SK-N-SH (cell line): ENCODE measurements around the gene PPP1R1B. TPM values are rescaled to one million over a fixed set of nuclear protein-coding genes. Genes with fewer than 3 reads are reported as not detected.

Experiments used
- CTCF ChIA-PET: fragments of 300-600, 350-600 bp; formaldehyde crosslinking; extraction: SDS; loops from one replicate; lab custom pipeline; 2021; lab: Yijun Ruan, JAX
- POLR2A ChIA-PET: fragments of 350-600 bp; sonication (Branson Sonifier 250); formaldehyde crosslinking; extraction: SDS; loops from one replicate; lab custom pipeline; 2020; ENCODE audit warnings: antibody characterized with exemption, inconsistent platforms; lab: Yijun Ruan, JAX
- DNase-seq: peaks from one replicate; pipeline ENCODE4 v3.0.0; 2012
- H2AFZ ChIP-seq: fragments of 200-600 bp; sonication (generic); 2 replicates; pipeline ENCODE4 v1.8.1; 2016; ENCODE audit warnings: antibody characterized with exemption, mild to moderate bottlenecking, low read depth
- H3F3A ChIP-seq: fragments of 200-600 bp; sonication (generic); replicated peaks from 2 replicates; pipeline ENCODE3; 2016; ENCODE audit warnings: antibody characterized with exemption, mild to moderate bottlenecking; ENCODE audit not compliant: insufficient read depth
- H3K27ac ChIP-seq, 2 experiments: fragments of 200-500 bp in 1 of 2; fragments of 200-600 bp in 1 of 2; sonication (Bioruptor generic) in 1 of 2; sonication (generic), shearing (Covaris generic) in 1 of 2; 2 replicates each; pipeline versions ENCODE4 v1.5.1 to v1.6.1; 2014 to 2016; ENCODE audit warnings: low read depth in 2 of 2, inconsistent platforms in 1 of 2, low read length in 1 of 2, mild to moderate bottlenecking in 1 of 2, mixed read lengths in 1 of 2
- H3K27me3 ChIP-seq: fragments of 200-600 bp; sonication (generic), shearing (Covaris generic); 2 replicates; pipeline ENCODE4 v1.6.1; 2016; ENCODE audit warnings: mixed run types; ENCODE audit not compliant: insufficient read depth
- H3K36me3 ChIP-seq, 2 experiments: fragments of 200-500 bp in 1 of 2; fragments of 200-600 bp in 1 of 2; sonication (Bioruptor generic) in 1 of 2; sonication (generic) in 1 of 2; replicated peaks in 1 of 2; 2 replicates each; pipeline versions ENCODE3 to v1.5.1; 2014 to 2016; ENCODE audit warnings: low read length in 1 of 2, mild to moderate bottlenecking in 1 of 2; ENCODE audit not compliant: insufficient read depth in 2 of 2, control insufficient read depth in 1 of 2
- H3K4me1 ChIP-seq, 2 experiments: fragments of 200-500 bp in 1 of 2; fragments of 200-600 bp in 1 of 2; sonication (Bioruptor generic) in 1 of 2; sonication (generic), shearing (Covaris generic) in 1 of 2; 2 replicates each; pipeline versions ENCODE4 v1.5.1 to v1.6.1; 2014 to 2016; ENCODE audit warnings: low read depth in 1 of 2, low read length in 1 of 2, mixed run types in 1 of 2; ENCODE audit not compliant: insufficient read depth in 2 of 2, control insufficient read depth in 1 of 2
- H3K4me2 ChIP-seq: fragments of 200-600 bp; sonication (generic), shearing (Covaris generic); 2 replicates; pipeline ENCODE4 v1.6.1; 2017; ENCODE audit warnings: mixed run types
- H3K4me3 ChIP-seq, 2 experiments: fragments of 200-500 bp in 1 of 2; fragments of 200-600 bp in 1 of 2; sonication (Bioruptor generic) in 1 of 2; sonication (generic), shearing (Covaris generic) in 1 of 2; 2 replicates each; pipeline versions ENCODE4 v1.5.1 to v1.8.1; 2014 to 2016; ENCODE audit warnings: low read depth in 2 of 2, inconsistent platforms in 1 of 2, low read length in 1 of 2, mild to moderate bottlenecking in 1 of 2, mixed read lengths in 1 of 2, moderate library complexity in 1 of 2
- H3K79me2 ChIP-seq: fragments of 200-600 bp; sonication (generic); 2 replicates; pipeline ENCODE4 v1.8.1; 2017; ENCODE audit warnings: mild to moderate bottlenecking; ENCODE audit not compliant: insufficient read depth
- H3K9ac ChIP-seq: fragments of 200-600 bp; sonication (generic); 2 replicates; pipeline ENCODE4 v1.6.1; 2017; ENCODE audit warnings: mixed run types
- H3K9me2 ChIP-seq: fragments of 200-600 bp; sonication (generic); 2 replicates; pipeline ENCODE4 v1.6.1; 2017; ENCODE audit warnings: mixed run types
- H3K9me3 ChIP-seq: fragments of 200-600 bp; sonication (generic); 2 replicates; pipeline ENCODE4 v1.6.1; 2017; ENCODE audit warnings: mixed run types, mild to moderate bottlenecking, moderate library complexity
- H4K20me1 ChIP-seq: fragments of 200-600 bp; sonication (generic); 2 replicates; pipeline ENCODE4 v1.6.1; 2017; ENCODE audit warnings: mild to moderate bottlenecking, mixed run types; ENCODE audit not compliant: insufficient read depth
- CTCF ChIP-seq: fragments of 200-600 bp; sonication (generic); IDR thresholded peaks from 2 replicates; pipeline ENCODE4 v1.6.1; 2017; ENCODE audit warnings: antibody characterized with exemption, mild to moderate bottlenecking, moderate library complexity
- GABPA ChIP-seq: IDR thresholded peaks from 2 replicates; pipeline ENCODE4 v1.4.0; 2012; ENCODE audit warnings: low read depth, mild to moderate bottlenecking
- POLR2AphosphoS5 ChIP-seq: IDR thresholded peaks from 2 replicates; pipeline ENCODE4 v1.6.1; 2012; ENCODE audit warnings: low read depth, low read length
- TEAD4 ChIP-seq: IDR thresholded peaks from 2 replicates; pipeline ENCODE4 v1.4.0; 2012; ENCODE audit warnings: mild to moderate bottlenecking, borderline replicate concordance; ENCODE audit not compliant: insufficient read depth
- WGBS: methylation state at CpG from one replicate; pipeline ENCODE4 v1.1.6; 2017; ENCODE audit warnings: low lambda C conversion rate; 5-methylcytosine and 5-hydroxymethylcytosine counted together
- polyA plus RNA-seq, 3 experiments: library from polyadenylated mRNA; depleted of rRNA; stranded (reverse); fragments of >200 nt; gene quantifications; 2 replicates each; pipeline ENCODE4 v1.2.3, GENCODE V29; 2012

Gene PPP1R1B
- polyA plus RNA-seq, 1 of the 3 experiments (the other 2 are of a cell fraction), result 0.07 TPM

GRCh38 chr17:39664581-39665561 is 38.1 kb downstream of the PPP1R1B start, which contains the start of gene TCAP:
TSS of gene TCAP (plus strand) at chr17:39665349. CDS start at chr17:39665360, 11 bp downstream.
- H4K20me1 ChIP-seq, result no peaks in the 10 kb centered on the region
- peaks cover 0 to 10% of the 10 kb centered on the region in 2 experiments; a peak in 1 of 4 replicates for H3K4me1 ChIP-seq
- H3K9me3 ChIP-seq, result no peaks in the 10 kb centered on the region
- no peak within 1 kb of the TSS for H3K4me2 ChIP-seq
- peaks cover 0 to 23% of the 10 kb centered on the region in 2 experiments for H3K36me3 ChIP-seq
- H3K9ac ChIP-seq, result no peak within 1 kb of the TSS
- 70% methylated on average over 14 of the region's 15 CpGs for WGBS
- no peak for DNase-seq
- no peaks in the 10 kb centered on the region for H3F3A ChIP-seq
- no peaks in the 10 kb centered on the region for H3K27me3 ChIP-seq
- H3K4me3 ChIP-seq, result no peak within 1 kb of the TSS
- no peaks in the 10 kb centered on the region for H3K79me2 ChIP-seq
- TF ChIP-seq POLR2AphosphoS5, result peak; percentile 18; the same call in 1 of the 2 replicates
- TF ChIP-seq TEAD4, result no peak
- no peak within 1 kb of the TSS for H2AFZ ChIP-seq
- H3K27ac ChIP-seq, result no peak within 1 kb of the TSS
- H3K9me2 ChIP-seq, result no peaks in the 10 kb centered on the region
- CTCF ChIA-PET, result interaction anchor here (1.4 to 15.8 kb wide), 8 partner anchors 7 to 66 kb away, joined by 3 to 279 read pairs (median 10); partner anchors contain the start of gene PPP1R1B
- POLR2A ChIA-PET, result interaction anchor here (0.5 kb wide), 1 partner anchor 294 kb away, joined by 4 read pairs; no protein-coding TSS in a partner anchor

DNA sequence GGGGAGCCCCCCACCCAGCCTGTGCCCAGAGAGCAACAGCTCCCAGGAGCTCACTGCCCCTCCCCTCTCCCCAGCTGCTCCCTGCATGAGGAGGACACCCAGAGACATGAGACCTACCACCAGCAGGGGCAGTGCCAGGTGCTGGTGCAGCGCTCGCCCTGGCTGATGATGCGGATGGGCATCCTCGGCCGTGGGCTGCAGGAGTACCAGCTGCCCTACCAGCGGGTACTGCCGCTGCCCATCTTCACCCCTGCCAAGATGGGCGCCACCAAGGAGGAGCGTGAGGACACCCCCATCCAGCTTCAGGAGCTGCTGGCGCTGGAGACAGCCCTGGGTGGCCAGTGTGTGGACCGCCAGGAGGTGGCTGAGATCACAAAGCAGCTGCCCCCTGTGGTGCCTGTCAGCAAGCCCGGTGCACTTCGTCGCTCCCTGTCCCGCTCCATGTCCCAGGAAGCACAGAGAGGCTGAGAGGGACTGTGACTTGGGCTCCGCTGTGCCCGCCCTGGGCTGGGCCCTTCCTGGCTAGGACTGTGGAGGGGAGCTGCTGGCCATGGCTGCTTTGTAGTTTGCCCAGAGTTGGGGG is 39.0 kb downstream of the PPP1R1B start:
- no peak overlapping the region for H3K27ac ChIP-seq
- no peaks in the 10 kb centered on the region for H3K79me2 ChIP-seq
- no peaks in the 10 kb centered on the region for H3K9me2 ChIP-seq
- H3K4me1 ChIP-seq, result peaks cover 0 to 10% of the 10 kb centered on the region in 2 experiments; a peak in 1 of 4 replicates
- POLR2A ChIA-PET, result interaction anchor here (1.2 kb wide), 1 partner anchor 22 kb away, joined by 3 read pairs; the partner anchor contains the start of gene PGAP3
- no peak overlapping the region for H3K9ac ChIP-seq
- WGBS, result 92% methylated on average over 4 of the region's 17 CpGs
- no peaks in the 10 kb centered on the region for H3K9me3 ChIP-seq
- H3K4me2 ChIP-seq, result no peak overlapping the region
- no peaks in the 10 kb centered on the region for H3K27me3 ChIP-seq
- CTCF ChIA-PET, result interaction anchor here (0.7 to 15.8 kb wide), 10 partner anchors 8 to 64 kb away, joined by 3 to 279 read pairs (median 6); partner anchors contain the start of genes MIEN1 and PPP1R1B
- H2AFZ ChIP-seq, result no peak overlapping the region
- H3F3A ChIP-seq, result no peaks in the 10 kb centered on the region
- no peaks in the 10 kb centered on the region for H4K20me1 ChIP-seq
- peak; percentile 77 for DNase-seq
- H3K4me3 ChIP-seq, result no peak overlapping the region
- no peak for TF ChIP-seq GABPA
- TF ChIP-seq CTCF, result no peak; the same call in 1 of the 2 replicates
- peaks cover 0 to 14% of the 10 kb centered on the region in 2 experiments for H3K36me3 ChIP-seq
